Measurements from ENCODE around the gene GNB1L. TPM values are rescaled to one million over a fixed set of nuclear protein-coding genes. Genes with fewer than 3 reads are reported as not detected.
"Not testable (repeated sequence)": the region's sequence is repeated elsewhere in the genome, so short reads cannot be mapped to it uniquely, and the experiment has no call there.

GNB1L gene
- total RNA-seq, 2 experiments from 2014 or later, result 3.0 to 6.5 TPM

DNA sequence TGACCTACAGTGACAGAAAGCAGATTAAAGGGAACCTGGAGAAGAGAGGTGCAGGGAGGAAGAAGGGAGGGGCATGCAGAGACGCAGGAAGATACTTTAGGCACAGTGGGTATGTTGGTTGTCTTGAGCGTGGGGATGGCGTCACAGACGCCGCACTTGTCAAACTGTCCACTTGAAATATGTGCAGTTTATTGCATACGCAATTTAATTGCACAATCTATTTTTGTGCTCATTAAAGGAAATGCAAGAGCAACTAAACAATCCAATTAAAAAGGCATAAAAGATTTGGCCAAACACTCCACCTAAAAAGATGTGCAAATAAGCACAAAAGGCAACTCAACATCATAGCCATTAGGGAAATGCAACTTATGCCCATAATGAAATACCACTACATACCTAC, 16.8 kb downstream of the GNB1L start:
- no peaks in the 10 kb centered on the region for H3K36me3 ChIP-seq (ENCODE audit: insufficient read depth, low read length)
- no peaks in the 10 kb centered on the region for H3K9me3 ChIP-seq (ENCODE audit: control insufficient read depth in 1 of 2, insufficient read depth in 1 of 2, low read length in 2 of 2)
- ChIA-PET CTCF (no interaction called here), POLR2A (interaction anchor here (0.6 kb wide), 1 partner anchor 181 kb away, joined by 3 read pairs; no protein-coding TSS in a partner anchor)
- H3K4me1 ChIP-seq (ENCODE audit: insufficient read depth, low read length), result peaks cover under 1% of the 10 kb centered on the region
- no peaks in the 10 kb centered on the region for H3K9me3 Mint-ChIP-seq
- no peaks in the 10 kb centered on the region for H3K27me3 ChIP-seq (ENCODE audit: control insufficient read depth in 1 of 2, insufficient read depth in 2 of 2, low read length in 2 of 2)
- DNase-seq, result no peak
- no peak overlapping the region for H3K4me3 Mint-ChIP-seq
- H3K4me1 Mint-ChIP-seq (ENCODE audit: low read depth), result peaks cover 29% of the 10 kb centered on the region
- no peak overlapping the region for H3K27ac Mint-ChIP-seq
- no peak overlapping the region for H3K27ac ChIP-seq (ENCODE audit: low read depth in 1 of 2, low read length in 2 of 2)
- intact Hi-C loops (cut with DNase I, micrococcal nuclease), result no loop called here
- H3K36me3 Mint-ChIP-seq (ENCODE audit: low read depth), result no peaks in the 10 kb centered on the region
- TF ChIP-seq, protein P1, sequence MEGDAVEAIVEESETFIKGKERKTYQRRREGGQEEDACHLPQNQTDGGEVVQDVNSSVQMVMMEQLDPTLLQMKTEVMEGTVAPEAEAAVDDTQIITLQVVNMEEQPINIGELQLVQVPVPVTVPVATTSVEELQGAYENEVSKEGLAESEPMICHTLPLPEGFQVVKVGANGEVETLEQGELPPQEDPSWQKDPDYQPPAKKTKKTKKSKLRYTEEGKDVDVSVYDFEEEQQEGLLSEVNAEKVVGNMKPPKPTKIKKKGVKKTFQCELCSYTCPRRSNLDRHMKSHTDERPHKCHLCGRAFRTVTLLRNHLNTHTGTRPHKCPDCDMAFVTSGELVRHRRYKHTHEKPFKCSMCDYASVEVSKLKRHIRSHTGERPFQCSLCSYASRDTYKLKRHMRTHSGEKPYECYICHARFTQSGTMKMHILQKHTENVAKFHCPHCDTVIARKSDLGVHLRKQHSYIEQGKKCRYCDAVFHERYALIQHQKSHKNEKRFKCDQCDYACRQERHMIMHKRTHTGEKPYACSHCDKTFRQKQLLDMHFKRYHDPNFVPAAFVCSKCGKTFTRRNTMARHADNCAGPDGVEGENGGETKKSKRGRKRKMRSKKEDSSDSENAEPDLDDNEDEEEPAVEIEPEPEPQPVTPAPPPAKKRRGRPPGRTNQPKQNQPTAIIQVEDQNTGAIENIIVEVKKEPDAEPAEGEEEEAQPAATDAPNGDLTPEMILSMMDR (IDR thresholded peaks at IDR 0.05), result no peak
- ATAC-seq (ENCODE audit: poor library complexity), result no peak
- no peak overlapping the region for H3K4me3 ChIP-seq (ENCODE audit: low read length)
- H3K27me3 Mint-ChIP-seq, result no peaks in the 10 kb centered on the region

DNA sequence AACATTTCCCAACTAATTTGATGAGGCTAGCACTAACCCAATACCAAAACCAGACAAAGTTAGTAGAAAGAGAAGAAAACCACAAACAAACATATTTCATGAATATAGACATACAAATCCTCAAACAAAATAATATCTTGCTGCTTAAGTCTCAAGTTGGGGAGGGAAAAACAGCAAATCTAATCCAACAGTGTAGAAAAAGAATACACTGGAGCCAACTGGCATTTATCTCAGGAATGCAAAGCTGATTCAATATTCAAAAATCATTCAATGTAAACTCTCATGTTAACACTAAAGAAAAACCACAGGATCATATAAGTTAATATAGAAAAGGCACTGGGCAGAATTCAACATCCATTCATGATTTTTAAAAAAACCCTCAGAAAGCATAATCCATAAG, 18.2 kb downstream of the GNB1L start:
- H3K4me1 ChIP-seq (ENCODE audit: insufficient read depth, low read length), result peaks cover 5% of the 10 kb centered on the region
- TF ChIP-seq, protein P1 (IDR thresholded peaks at IDR 0.05), result no peak
- H3K36me3 ChIP-seq (ENCODE audit: insufficient read depth, low read length), result no peaks in the 10 kb centered on the region
- no peak for DNase-seq
- CTCF ChIA-PET, result no interaction called here
- no peaks in the 10 kb centered on the region for H3K27me3 Mint-ChIP-seq
- no peak overlapping the region for H3K4me3 Mint-ChIP-seq
- H3K27ac Mint-ChIP-seq, result no peak overlapping the region
- no peak overlapping the region for H3K27ac ChIP-seq (ENCODE audit: low read depth in 1 of 2, low read length in 2 of 2)
- H3K4me3 ChIP-seq (ENCODE audit: low read length), result no peak overlapping the region
- no peaks in the 10 kb centered on the region for H3K9me3 ChIP-seq (ENCODE audit: control insufficient read depth in 1 of 2, insufficient read depth in 1 of 2, low read length in 2 of 2)
- H3K36me3 Mint-ChIP-seq (ENCODE audit: low read depth), result no peaks in the 10 kb centered on the region
- H3K27me3 ChIP-seq (ENCODE audit: control insufficient read depth in 1 of 2, insufficient read depth in 2 of 2, low read length in 2 of 2), result no peaks in the 10 kb centered on the region
- no peaks in the 10 kb centered on the region for H3K9me3 Mint-ChIP-seq
- ATAC-seq (ENCODE audit: poor library complexity), result no peak
- POLR2A ChIA-PET, result interaction anchor here (0.7 kb wide), 1 partner anchor 38 kb away, joined by 3 read pairs; no protein-coding TSS in a partner anchor
- intact Hi-C loops (cut with DNase I, micrococcal nuclease), result no loop called here
- peaks cover 33% of the 10 kb centered on the region for H3K4me1 Mint-ChIP-seq (ENCODE audit: low read depth)

DNA sequence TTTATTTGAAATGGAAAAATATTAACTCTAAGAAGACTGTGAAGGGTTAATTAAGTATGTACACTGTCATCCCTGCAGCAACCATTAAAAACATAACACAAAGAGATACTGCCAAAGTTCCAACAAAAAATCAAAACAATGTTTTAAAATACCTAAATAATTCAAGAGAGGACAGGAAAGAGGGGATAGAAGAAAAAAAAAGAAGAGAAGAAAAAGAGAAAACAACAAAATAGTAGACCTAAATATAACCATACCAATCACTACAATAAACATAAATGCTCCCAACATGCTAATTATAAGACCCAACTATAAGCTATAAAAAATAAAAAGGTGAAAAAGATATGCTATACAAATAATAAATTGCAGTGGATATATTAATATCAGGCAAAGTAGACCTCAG, 20.1 kb downstream of the GNB1L start:
- H3K9me3 Mint-ChIP-seq, result no peaks in the 10 kb centered on the region
- Histone ChIP-seq H3K4me1 (ENCODE audit: insufficient read depth, low read length) (peaks cover 5% of the 10 kb centered on the region), H3K4me3 (ENCODE audit: low read length) (no peak overlapping the region), H3K27ac (ENCODE audit: low read depth in 1 of 2, low read length in 2 of 2) (no peak overlapping the region), H3K36me3 (ENCODE audit: insufficient read depth, low read length) (no peaks in the 10 kb centered on the region), H3K27me3 (ENCODE audit: control insufficient read depth in 1 of 2, insufficient read depth in 2 of 2, low read length in 2 of 2) (no peaks in the 10 kb centered on the region), H3K9me3 (ENCODE audit: control insufficient read depth in 1 of 2, insufficient read depth in 1 of 2, low read length in 2 of 2) (no peaks in the 10 kb centered on the region)
- no peak overlapping the region for H3K27ac Mint-ChIP-seq
- no peak overlapping the region for H3K4me3 Mint-ChIP-seq
- H3K36me3 Mint-ChIP-seq (ENCODE audit: low read depth), result no peaks in the 10 kb centered on the region
- ChIA-PET CTCF (interaction anchor here (1.0 to 1.2 kb wide), 2 partner anchors 75 to 104 kb away, joined by 3 to 4 read pairs; no protein-coding TSS in a partner anchor), POLR2A (no interaction called here)
- intact Hi-C loops (cut with DNase I, micrococcal nuclease), result no loop called here
- peaks cover 32% of the 10 kb centered on the region for H3K4me1 Mint-ChIP-seq (ENCODE audit: low read depth)
- DNase-seq (no peak), ATAC-seq (ENCODE audit: poor library complexity) (no peak)
- no peaks in the 10 kb centered on the region for H3K27me3 Mint-ChIP-seq
- TF ChIP-seq, protein P1 (IDR thresholded peaks at IDR 0.05), result no peak

DNA sequence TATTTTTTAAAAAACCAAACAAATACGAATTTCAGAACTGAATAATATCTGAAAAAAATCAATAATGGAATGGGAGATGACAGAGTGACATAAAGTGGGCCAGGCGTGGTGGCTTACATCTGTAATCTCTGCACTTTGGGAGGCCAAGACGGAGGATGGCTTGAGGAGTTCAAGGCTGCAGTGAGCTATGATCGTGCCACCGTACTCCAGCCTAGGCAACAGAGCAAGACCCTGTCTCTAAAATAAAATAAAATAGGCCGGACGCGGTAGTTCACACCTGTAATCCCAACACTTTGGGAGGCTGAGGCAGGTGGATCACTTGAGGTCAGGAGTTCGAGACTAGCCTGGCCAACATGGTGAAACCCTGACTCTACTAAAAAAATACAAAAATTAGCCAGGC, 21.3 kb downstream of the GNB1L start:
- H3K9me3 ChIP-seq (ENCODE audit: control insufficient read depth in 1 of 2, insufficient read depth in 1 of 2, low read length in 2 of 2); DNase-seq; H3K4me3 ChIP-seq (ENCODE audit: low read length); H3K9me3 Mint-ChIP-seq; H3K27me3 Mint-ChIP-seq; CTCF ChIA-PET; H3K27ac Mint-ChIP-seq; H3K36me3 Mint-ChIP-seq (ENCODE audit: low read depth); H3K36me3 ChIP-seq (ENCODE audit: insufficient read depth, low read length); H3K4me1 ChIP-seq (ENCODE audit: insufficient read depth, low read length); H3K27ac ChIP-seq (ENCODE audit: low read depth in 1 of 2, low read length in 2 of 2); H3K27me3 ChIP-seq (ENCODE audit: control insufficient read depth in 1 of 2, insufficient read depth in 2 of 2, low read length in 2 of 2); POLR2A ChIA-PET; ATAC-seq (ENCODE audit: poor library complexity); H3K4me3 Mint-ChIP-seq; intact Hi-C loops (cut with DNase I, micrococcal nuclease): not testable (repeated sequence)
- H3K4me1 Mint-ChIP-seq (ENCODE audit: low read depth), result peaks cover 28% of the 10 kb centered on the region
